NCI-H146 (cell line): ENCODE data around the gene IFNA8.
"Not testable (repeated sequence)": the region's sequence is repeated elsewhere in the genome, so short reads cannot be mapped to it uniquely, and the experiment has no call there.

ENCODE experiments used
- DNase-seq: peaks from one replicate; lab custom pipeline; 2025; lab: John Stamatoyannopoulos, UW

IFNA8 gene

DNA sequence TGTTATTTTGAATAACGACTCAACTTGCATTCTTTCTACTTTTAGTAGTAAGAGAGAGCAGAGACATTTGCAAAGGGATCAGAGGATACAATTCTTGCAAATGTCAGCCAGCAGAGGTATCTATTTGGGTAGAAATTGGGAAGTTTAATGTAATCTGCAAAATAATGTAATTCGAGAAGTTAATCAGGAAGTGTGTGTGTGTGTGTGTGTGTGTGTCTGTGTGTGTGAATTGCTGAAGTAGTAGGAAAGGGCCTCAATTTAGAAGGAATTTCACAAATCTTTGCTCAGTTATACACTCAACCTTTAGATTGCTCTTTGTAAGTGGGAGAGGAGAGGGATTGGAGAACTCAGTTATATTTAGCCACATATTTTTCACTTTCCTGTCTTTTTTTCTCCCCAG is 20.3 kb downstream of the IFNA8 start:
- no peak for DNase-seq

- no peak for DNase-seq
These were observed 23.9 kb downstream of the IFNA8 start for GRCh38 chr9:21432672-21433425.

DNA sequence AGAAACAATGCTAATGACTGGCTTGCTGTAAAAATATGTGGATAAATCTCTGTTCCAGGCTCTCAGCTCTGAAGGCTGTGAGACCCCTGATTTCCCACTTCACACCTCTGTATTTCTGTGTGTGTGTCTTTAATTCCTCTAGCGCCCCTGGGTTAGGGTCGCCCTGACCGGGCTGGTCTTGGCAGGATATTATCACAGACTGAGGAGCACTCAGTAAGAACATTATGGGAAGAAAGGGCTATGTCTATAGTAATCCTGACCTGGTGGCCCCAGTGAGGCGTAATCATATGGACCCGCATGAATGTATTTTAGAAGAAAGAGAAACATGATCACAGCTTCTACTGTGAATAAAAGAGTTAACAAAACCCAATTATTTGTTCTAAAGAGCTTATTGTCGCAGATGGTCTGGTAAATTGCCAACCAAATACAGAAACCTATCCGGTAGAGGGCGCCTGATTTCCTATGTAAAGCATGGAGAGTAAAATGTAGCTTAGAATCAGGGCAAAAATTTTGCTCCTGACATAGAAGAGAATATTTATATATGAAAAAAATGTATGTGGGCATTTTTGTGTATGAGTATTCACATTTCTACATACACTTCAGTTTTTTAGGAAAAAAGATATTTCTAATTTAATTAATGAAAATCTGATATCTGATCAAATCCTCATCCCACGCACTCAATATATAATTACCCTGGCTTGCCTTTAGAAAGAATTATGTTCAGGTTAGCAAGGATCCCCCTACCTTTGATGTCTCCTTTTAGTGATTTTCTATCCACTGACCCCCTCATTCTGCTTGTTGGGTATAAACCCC is 25.5 kb downstream of the IFNA8 start:
- peak; percentile 40 for DNase-seq

GRCh38 chr9:21435015-21435383 is 26.1 kb downstream of the IFNA8 start:
- not testable (repeated sequence) for DNase-seq

GRCh38 chr9:21440139-21440538 is 31.2 kb downstream of the IFNA8 start, which contains the start of gene IFNA1:
Gene IFNA1, plus strand, starts transcription at chr9:21440439. Its CDS starts 69 bp downstream, at chr9:21440508.
- no peak for DNase-seq

DNA sequence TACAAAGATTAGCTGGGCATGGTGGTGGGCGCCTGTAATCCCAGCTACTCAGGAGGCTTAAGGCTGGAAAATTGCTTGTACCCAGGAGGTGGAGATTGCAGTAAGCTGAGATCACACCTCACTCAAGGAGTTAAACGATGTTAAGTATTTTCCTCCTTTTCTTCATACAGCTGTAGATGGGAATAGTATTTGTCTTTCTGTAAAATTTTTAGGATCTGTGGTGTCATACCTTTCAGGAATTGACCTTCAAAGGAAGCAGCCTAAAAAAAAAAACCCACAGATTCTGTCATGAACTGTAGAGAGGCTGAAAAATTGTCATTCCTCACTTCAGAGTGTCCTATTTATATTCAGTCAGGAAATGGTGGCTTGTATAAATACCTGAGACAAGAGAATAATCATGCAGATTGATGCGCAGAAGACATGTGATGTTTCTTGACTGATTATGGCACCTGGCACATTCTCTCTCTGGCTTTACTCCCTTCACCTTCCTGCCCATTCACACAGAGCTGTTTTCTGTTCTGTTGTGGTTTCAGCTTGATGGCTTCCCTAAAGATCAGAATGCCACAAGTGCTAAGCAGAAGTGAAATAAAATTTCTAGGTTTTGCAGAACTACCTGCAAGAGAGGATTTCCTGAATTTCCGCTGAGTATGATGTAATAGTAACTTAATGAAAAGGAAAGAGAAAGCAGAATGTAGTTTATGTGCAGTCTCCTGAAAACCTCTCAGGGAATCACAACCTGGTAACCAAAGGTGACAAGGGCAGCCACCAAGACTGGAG is 35.1 kb downstream of the IFNA8 start:
- no peak for DNase-seq

DNA sequence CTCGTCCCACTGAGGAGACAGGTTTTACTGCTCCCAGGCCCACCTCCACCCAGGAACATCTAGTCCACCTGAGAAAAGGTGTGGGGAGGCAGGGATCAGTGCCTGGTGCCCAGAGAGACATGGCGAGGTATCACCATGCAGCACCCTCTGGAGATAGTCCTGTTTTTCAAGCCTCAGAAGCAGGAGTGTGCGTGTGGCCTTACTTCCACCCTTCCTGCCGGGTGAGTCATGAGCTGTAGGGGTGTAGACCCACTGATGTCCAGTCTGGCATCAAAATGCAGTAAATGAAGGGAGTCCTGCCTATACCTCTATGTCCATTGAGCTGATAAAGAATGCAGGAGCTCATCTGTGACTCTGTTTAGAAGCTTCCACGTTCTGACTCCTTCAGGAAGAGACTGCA is 40.4 kb downstream of the IFNA8 start:
- not testable (repeated sequence) for DNase-seq

GRCh38 chr9:21450733-21451394 is 41.9 kb downstream of the IFNA8 start:
- no peak for DNase-seq

- no peak for DNase-seq
These were observed 43.8 kb downstream of the IFNA8 start for GRCh38 chr9:21452681-21453080.

GRCh38 chr9:21454149-21454548 is 45.2 kb downstream of the IFNA8 start:
- no peak for DNase-seq

GRCh38 chr9:21455320-21455719 is 46.4 kb downstream of the IFNA8 start:
- DNase-seq: no peak
